Spleen (tissue), 11 donors: Measurements from ENCODE around the gene LEO1. TPM values are rescaled to one million over a fixed set of nuclear protein-coding genes. Genes with fewer than 3 reads are reported as not detected.

Experiments
- DNase-seq: peaks from one replicate; pipeline ENCODE4 v3.0.0-alpha.2; 2020
- H3K27ac ChIP-seq, 8 donors: fragments of 200-600 bp; sonication (generic) in 7 of 8; 1 replicate in 4 of 8; 2 replicates in 4 of 8; pipeline versions ENCODE4 v1.5.0 to v1.8.0; 2016 to 2021; ENCODE audit warnings: inconsistent platforms in 4 of 8, mild to moderate bottlenecking in 4 of 8, moderate library complexity in 1 of 8
- H3K27me3 ChIP-seq, 7 donors: fragments of 200-600 bp; sonication (generic) in 6 of 7; replicated peaks in 1 of 7; 1 replicate in 4 of 7; 2 replicates in 3 of 7; pipeline versions ENCODE4 v1.5.0 to v1.8.0; 2016 to 2021; ENCODE audit warnings: inconsistent platforms in 3 of 7, mild to moderate bottlenecking in 1 of 7
- H3K36me3 ChIP-seq, 6 donors: fragments of 200-600 bp; sonication (generic) in 5 of 6; 1 replicate in 4 of 6; 2 replicates in 2 of 6; pipeline versions ENCODE4 v1.5.0 to v1.8.0; 2016 to 2021; ENCODE audit warnings: inconsistent platforms in 2 of 6
- H3K4me1 ChIP-seq, 6 donors: fragments of 200-600 bp; sonication (generic) in 5 of 6; 1 replicate in 3 of 6; 2 replicates in 3 of 6; pipeline versions ENCODE4 v1.5.0 to v1.8.0; 2016 to 2021; ENCODE audit warnings: inconsistent platforms in 3 of 6
- H3K4me3 ChIP-seq, 8 donors: fragments of 200-600 bp; sonication (generic) in 7 of 8; 1 replicate in 4 of 8; 2 replicates in 4 of 8; pipeline versions ENCODE4 v1.5.0 to v1.8.0; 2016 to 2021; ENCODE audit warnings: inconsistent platforms in 4 of 8, mild to moderate bottlenecking in 4 of 8, moderate library complexity in 2 of 8
- H3K9me3 ChIP-seq, 8 donors: fragments of 200-600 bp; sonication (generic) in 7 of 8; 1 replicate in 4 of 8; 2 replicates in 4 of 8; pipeline versions ENCODE4 v1.5.0 to v1.8.0; 2016 to 2021; ENCODE audit warnings: inconsistent platforms in 4 of 8
- POLR2A ChIP-seq, 3 donors: fragments of 450-650 bp; IDR thresholded peaks; one replicate each; pipeline ENCODE4 v1.5.1; 2017; ENCODE audit warnings: antibody characterized with exemption in 3 of 3, mild to moderate bottlenecking in 1 of 3
- POLR2AphosphoS5 ChIP-seq, 3 donors: sonication (generic); formaldehyde crosslinking; IDR thresholded peaks; one replicate each; pipeline ENCODE4 v1.5.1; 2017; ENCODE audit warnings: antibody characterized with exemption in 3 of 3
- WGBS, 5 donors: extraction: QIAGEN DNeasy Blood & Tissue Kit in 3 of 5; methylation state at CpG; one replicate each; pipeline versions ENCODE4 v1.1.5 to v1.1.7; 2013 to 2018; 5-methylcytosine and 5-hydroxymethylcytosine counted together
- intact Hi-C: fragments of 100-400 bp; cut with DNase I; formaldehyde crosslinking; loops from one replicate; pipeline ENCODE4 v1.15.0; 2023; ENCODE audit warnings: low total_unique reads
- polyA plus RNA-seq, 3 donors: library from polyadenylated mRNA; stranded (reverse); fragments of 200-250 nt; gene quantifications; one replicate each; pipeline ENCODE4 v1.2.1, GENCODE V29; 2013
- small RNA-seq, 4 donors: library from RNA; depleted of rRNA; stranded (forward); fragments of <200 nt; gene quantifications; one replicate each; pipeline ENCODE3, GENCODE V24; 2016
- total RNA-seq, 7 donors: library from RNA; depleted of rRNA in 3 of 7; stranded (reverse); fragments of >200 nt in 3 of 7; fragmentation: NEBNext Ultra II Directional in 4 of 7; extraction: Animal tissue kit (Norgen Biotek cat#: 25700) in 4 of 7; gene quantifications; one replicate each; pipeline versions ENCODE4 v1.1.0 to v1.2.1, GENCODE V29; 2016 to 2021
- TF ChIP-seq, protein P1 (sequence below), 11 experiments: fragments of 200-600 bp in 7 of 11; fragments of 450-650 bp in 4 of 11; sonication (generic) in 4 of 11; IDR thresholded peaks in 8 of 11; conservative IDR thresholded peaks in 3 of 11; 1 replicate in 7 of 11; 2 replicates in 4 of 11; pipeline versions ENCODE4 v1.4.0 to v1.8.0; 2016 to 2021; ENCODE audit warnings: antibody characterized with exemption in 11 of 11, inconsistent platforms in 4 of 11, mild to moderate bottlenecking in 1 of 11
- donor health status: healthy with polysubstance abuse.
- donor health status: DM: no; HTN: no; CAD: no; lungs with moderate emphysema.
- donor health status: DM: no; HTN: no; CAD: no.
- donor health status: Bipolar disorder and iron deficiency.
- donor health status: healthy.
- donor health status: DM: no; HTN: no; CAD: no.
- donor health status: DM: yes; HTN: yes; CAD: no.

The LEO1 gene
- total and polyA plus RNA-seq, 10 donors: 7.6 to 19.5 (median 15.5) TPM

DNA sequence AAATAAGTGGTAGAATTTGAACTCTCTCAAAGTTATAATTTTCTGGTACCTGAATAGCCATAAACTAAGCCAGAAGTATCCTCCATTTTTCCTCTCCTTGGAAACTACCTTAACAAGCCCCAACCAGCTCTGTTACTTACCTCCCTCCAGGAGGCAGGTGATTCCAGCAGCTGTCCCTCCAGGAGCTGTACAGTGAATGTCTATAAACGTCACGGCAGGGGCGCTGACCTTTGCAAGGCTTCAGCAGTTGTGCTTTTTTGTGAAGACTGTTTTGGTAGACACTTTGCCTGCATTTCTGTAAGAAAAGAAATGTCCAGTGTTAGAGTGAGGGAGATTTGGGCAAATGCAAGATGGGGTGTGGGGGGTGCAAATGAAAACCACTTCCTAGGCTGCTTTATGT, 67.2 kb downstream of the LEO1 start:
- H3K4me1 ChIP-seq: peaks cover 0 to 4% (median 0%) of the 10 kb centered on the region in 6 donors
- no peak for TF ChIP-seq POLR2A (IDR thresholded peaks at IDR 0.05)
- TF ChIP-seq, protein P1, sequence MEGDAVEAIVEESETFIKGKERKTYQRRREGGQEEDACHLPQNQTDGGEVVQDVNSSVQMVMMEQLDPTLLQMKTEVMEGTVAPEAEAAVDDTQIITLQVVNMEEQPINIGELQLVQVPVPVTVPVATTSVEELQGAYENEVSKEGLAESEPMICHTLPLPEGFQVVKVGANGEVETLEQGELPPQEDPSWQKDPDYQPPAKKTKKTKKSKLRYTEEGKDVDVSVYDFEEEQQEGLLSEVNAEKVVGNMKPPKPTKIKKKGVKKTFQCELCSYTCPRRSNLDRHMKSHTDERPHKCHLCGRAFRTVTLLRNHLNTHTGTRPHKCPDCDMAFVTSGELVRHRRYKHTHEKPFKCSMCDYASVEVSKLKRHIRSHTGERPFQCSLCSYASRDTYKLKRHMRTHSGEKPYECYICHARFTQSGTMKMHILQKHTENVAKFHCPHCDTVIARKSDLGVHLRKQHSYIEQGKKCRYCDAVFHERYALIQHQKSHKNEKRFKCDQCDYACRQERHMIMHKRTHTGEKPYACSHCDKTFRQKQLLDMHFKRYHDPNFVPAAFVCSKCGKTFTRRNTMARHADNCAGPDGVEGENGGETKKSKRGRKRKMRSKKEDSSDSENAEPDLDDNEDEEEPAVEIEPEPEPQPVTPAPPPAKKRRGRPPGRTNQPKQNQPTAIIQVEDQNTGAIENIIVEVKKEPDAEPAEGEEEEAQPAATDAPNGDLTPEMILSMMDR (IDR thresholded peaks at IDR 0.05 in 8 of 11, conservative IDR thresholded peaks at IDR 0.05 in 3 of 11): no peak
- no peak for TF ChIP-seq POLR2AphosphoS5 (IDR thresholded peaks at IDR 0.05)
- no peak for DNase-seq
- H3K9me3 ChIP-seq: no peaks in the 10 kb centered on the region
- no peaks in the 10 kb centered on the region for H3K27me3 ChIP-seq
- no peak overlapping the region for H3K4me3 ChIP-seq
- intact Hi-C loops: no loop called here
- H3K36me3 ChIP-seq: peaks cover 0 to 97% (median 76%) of the 10 kb centered on the region in 6 donors
- 87 to 97% (median 91%) methylated on average over 3 of the region's 3 CpGs for WGBS, 5 donors
- no peak overlapping the region for H3K27ac ChIP-seq

DNA sequence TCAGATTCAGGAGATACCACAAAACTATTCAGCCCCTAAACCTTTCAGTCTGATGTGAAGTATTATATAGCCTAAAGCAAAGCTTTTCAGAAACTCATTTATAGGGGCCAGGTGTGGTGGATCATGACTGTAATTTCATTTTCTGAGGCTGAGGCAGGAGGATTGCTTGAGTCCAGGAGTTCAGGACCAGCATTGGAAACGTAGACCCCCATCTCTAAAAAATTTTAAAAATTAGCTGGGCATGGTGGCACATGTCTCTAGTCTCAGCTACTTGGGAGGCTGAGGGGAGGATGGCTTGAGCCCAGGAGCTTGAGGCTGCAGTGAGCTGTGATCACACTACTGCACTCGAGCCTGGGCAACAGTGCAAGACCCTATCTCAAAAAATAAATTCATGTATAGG, 82.1 kb downstream of the LEO1 start:
- no peak overlapping the region for H3K27ac ChIP-seq
- DNase-seq: no peak
- H3K36me3 ChIP-seq: peaks cover 0 to 81% (median 32%) of the 10 kb centered on the region in 6 donors
- H3K27me3 ChIP-seq: no peaks in the 10 kb centered on the region
- intact Hi-C loops: no loop called here
- WGBS, 5 donors: 91 to 100% (median 98%) methylated on average over 2 of the region's 2 CpGs
- H3K4me1 ChIP-seq: peaks cover 0 to 13% (median 1%) of the 10 kb centered on the region in 6 donors
- no peak for TF ChIP-seq POLR2AphosphoS5 (IDR thresholded peaks at IDR 0.05)
- no peak for TF ChIP-seq POLR2A (IDR thresholded peaks at IDR 0.05)
- TF ChIP-seq, protein P1 (IDR thresholded peaks at IDR 0.05 in 8 of 11, conservative IDR thresholded peaks at IDR 0.05 in 3 of 11): no peak
- H3K9me3 ChIP-seq: peaks cover 0 to 4% (median 0%) of the 10 kb centered on the region in 8 donors
- H3K4me3 ChIP-seq: no peak overlapping the region

DNA sequence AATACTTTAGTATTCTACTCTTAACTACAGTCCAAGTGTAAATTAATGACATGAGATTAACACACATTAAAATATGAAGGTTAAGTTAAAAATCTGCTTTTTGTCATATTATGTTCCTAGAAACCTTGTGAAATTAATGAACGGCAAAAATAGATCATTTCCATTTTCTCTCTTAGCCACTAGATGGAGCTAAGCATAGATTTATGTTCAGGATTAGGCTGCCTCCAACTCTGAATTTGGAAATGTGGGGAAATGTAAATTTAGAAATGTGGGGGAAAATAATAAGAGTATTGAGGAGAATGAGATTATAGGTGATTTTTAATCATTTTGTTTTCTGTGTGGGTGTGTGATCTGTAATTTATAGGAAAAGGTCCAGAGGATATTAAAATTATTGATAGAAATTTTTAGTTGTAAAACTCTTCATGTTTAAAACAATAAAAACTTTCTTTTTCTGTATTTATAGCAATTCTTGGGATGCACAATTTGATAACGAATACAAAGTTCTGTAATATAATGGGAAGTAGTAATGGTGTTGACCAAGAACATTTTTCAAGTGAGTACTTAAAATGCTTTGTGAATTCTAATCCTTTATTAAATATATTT, 82.9 kb downstream of the LEO1 start:
- peaks cover 0 to 4% (median 0%) of the 10 kb centered on the region in 8 donors for H3K9me3 ChIP-seq
- no peak overlapping the region for H3K4me3 ChIP-seq
- no peak overlapping the region for H3K27ac ChIP-seq
- peaks cover 0 to 73% (median 24%) of the 10 kb centered on the region in 6 donors for H3K36me3 ChIP-seq
- no peaks in the 10 kb centered on the region for H3K27me3 ChIP-seq
- H3K4me1 ChIP-seq: peaks cover 0 to 21% (median 8%) of the 10 kb centered on the region in 6 donors
- WGBS, 5 donors: 32 to 40% (median 36%) methylated on average over 2 of the region's 2 CpGs
- TF ChIP-seq POLR2AphosphoS5 (IDR thresholded peaks at IDR 0.05) (no peak), POLR2A (IDR thresholded peaks at IDR 0.05) (no peak)
- TF ChIP-seq, protein P1 (IDR thresholded peaks at IDR 0.05 in 8 of 11, conservative IDR thresholded peaks at IDR 0.05 in 3 of 11): peak; percentile 27 to 70 (median 62)
- intact Hi-C loops: no loop called here
- no peak for DNase-seq

Small RNA genes within 50 kb of the gene (small RNA-seq; reads per million reads assigned to genes)
- 0 reads per million in 4 donors for gene RNU6-90P

Other genes with a start within 250 kb of the LEO1 start
- 10 to 100 TPM; 18.1 to 41.7 (median 24.2) TPM for gene LYSMD2, start 234.1 kb downstream of the LEO1 start, total RNA-seq
- gene LYSMD2, start 234.1 kb downstream of the LEO1 start, polyA plus RNA-seq: 10 to 100 TPM; 32.7 to 39.0 (median 35.5) TPM
- 10 to 100 TPM in 6 of 7 donors, 1 to 10 TPM in 1; 9.0 to 21.1 (median 15.9) TPM for gene TMOD2, start 220.2 kb downstream of the LEO1 start, total RNA-seq
- gene TMOD2, start 220.2 kb downstream of the LEO1 start, polyA plus RNA-seq: 1 to 10 TPM; 1.3 to 2.6 (median 1.6) TPM
- gene TMOD3, start 142.1 kb downstream of the LEO1 start, total RNA-seq: 10 to 100 TPM; 33.2 to 65.5 (median 55.5) TPM
- gene TMOD3, start 142.1 kb downstream of the LEO1 start, polyA plus RNA-seq: 10 to 100 TPM in 2 of 3 donors, 1 to 10 TPM in 1; 8.9 to 12.4 (median 10.7) TPM
- gene MAPK6, start 47.4 kb upstream of the LEO1 start, total RNA-seq: 10 to 100 TPM; 17.9 to 28.3 (median 21.9) TPM
- 1 to 10 TPM; 3.9 to 7.7 (median 5.6) TPM for gene MAPK6, start 47.4 kb upstream of the LEO1 start, polyA plus RNA-seq
- 1 to 10 TPM in 2 of 7 donors, under 1 TPM in 3, not detected in 2; 0.79 to 1.2 (median 0.87) TPM for gene BCL2L10, start 141.0 kb upstream of the LEO1 start, total RNA-seq
- 10 to 100 TPM in 1 of 3 donors, 1 to 10 TPM in 2; 2.7 to 10.7 (median 3.6) TPM for gene BCL2L10, start 141.0 kb upstream of the LEO1 start, polyA plus RNA-seq
- 10 to 100 TPM; 25.6 to 43.2 (median 31.3) TPM for gene GNB5, start 219.6 kb upstream of the LEO1 start, total RNA-seq
- 10 to 100 TPM; 18.6 to 20.2 (median 20.0) TPM for gene GNB5, start 219.6 kb upstream of the LEO1 start, polyA plus RNA-seq